OCI-LY1 (cell line): ENCODE results near the gene PVALEF.

ENCODE experiments used
- H2AFZ ChIP-seq: fragments of 200-600 bp; sonication (generic), shearing (Covaris generic); 2 replicates; pipeline ENCODE4 v1.6.0; 2014; ENCODE audit warnings: antibody characterized with exemption, mild to moderate bottlenecking, low read length
- H3F3A ChIP-seq: fragments of 200-600 bp; sonication (generic), shearing (Covaris generic); 2 replicates; pipeline ENCODE4 v1.6.0; 2014; ENCODE audit warnings: mild to moderate bottlenecking, antibody characterized with exemption, low read length, moderate library complexity; ENCODE audit not compliant: insufficient read depth
- H3K27ac ChIP-seq: fragments of 200-600 bp; sonication (generic); 2 replicates; pipeline ENCODE4 v1.5.1; 2014; ENCODE audit warnings: low read length, mixed run types, mild to moderate bottlenecking, low read depth; ENCODE audit not compliant: poor library complexity, severe bottlenecking
- H3K27me3 ChIP-seq: fragments of 200-600 bp; sonication (generic); 2 replicates; pipeline ENCODE4 v1.6.0; 2014; ENCODE audit warnings: antibody characterized with exemption, mild to moderate bottlenecking, low read length, moderate library complexity; ENCODE audit not compliant: insufficient read depth
- H3K36me3 ChIP-seq: fragments of 200-600 bp; sonication (generic); 2 replicates; pipeline ENCODE4 v1.6.1; 2014; ENCODE audit warnings: mild to moderate bottlenecking, antibody characterized with exemption, low read length, moderate library complexity, mixed read lengths; ENCODE audit not compliant: insufficient read depth
- H3K4me1 ChIP-seq: fragments of 200-600 bp; sonication (generic); 2 replicates; pipeline ENCODE4 v1.5.1; 2014; ENCODE audit warnings: mild to moderate bottlenecking, low read length, moderate library complexity; ENCODE audit not compliant: insufficient read depth, severe bottlenecking
- H3K4me2 ChIP-seq: fragments of 200-600 bp; sonication (generic), shearing (Covaris generic); 2 replicates; pipeline ENCODE4 v1.6.1; 2014; ENCODE audit warnings: low read length
- H3K4me3 ChIP-seq: fragments of 200-600 bp; sonication (generic); 2 replicates; pipeline ENCODE4 v1.5.1; 2014; ENCODE audit warnings: low read length, low read depth, mild to moderate bottlenecking, mixed read lengths; ENCODE audit not compliant: poor library complexity, severe bottlenecking
- H3K79me2 ChIP-seq: fragments of 200-600 bp; shearing (Covaris generic); 2 replicates; pipeline ENCODE4 v1.6.1; 2016; ENCODE audit warnings: mixed run types, low read length, mixed read lengths; ENCODE audit not compliant: insufficient read depth
- H3K9ac ChIP-seq: fragments of 200-600 bp; sonication (generic), shearing (Covaris generic); 2 replicates; pipeline ENCODE4 v1.6.1; 2014; ENCODE audit warnings: mild to moderate bottlenecking, low read length, mixed read lengths
- H3K9me2 ChIP-seq: fragments of 200-600 bp; sonication (generic), shearing (Covaris generic); 2 replicates; pipeline ENCODE4 v1.6.1; 2014; ENCODE audit warnings: low read depth, mild to moderate bottlenecking, low read length, mixed read lengths
- H3K9me3 ChIP-seq: fragments of 200-600 bp; shearing (Covaris generic); 2 replicates; pipeline ENCODE4 v1.6.1; 2014; ENCODE audit warnings: low read length, mixed read lengths
- H4K20me1 ChIP-seq: fragments of 200-600 bp; sonication (generic), shearing (Covaris generic); 2 replicates; pipeline ENCODE4 v1.6.0; 2016; ENCODE audit warnings: mild to moderate bottlenecking, low read length; ENCODE audit not compliant: insufficient read depth
- CTCF ChIP-seq: fragments of 200-600 bp; sonication (generic), shearing (Covaris generic); IDR thresholded peaks from 2 replicates; pipeline ENCODE4 v1.5.1; 2017; ENCODE audit warnings: mild to moderate bottlenecking, antibody characterized with exemption, low read length, moderate library complexity, mixed read lengths
- EZH2 ChIP-seq: fragments of 200-600 bp; sonication (generic), shearing (Covaris generic); IDR thresholded peaks from 2 replicates; pipeline ENCODE4 v1.8.0; 2017; ENCODE audit warnings: borderline replicate concordance, mixed run types, mild to moderate bottlenecking, antibody characterized with exemption, low read length, moderate library complexity, mixed read lengths

Gene PVALEF

GRCh38 chr17:81117672-81118198, 47.6 kb upstream of the PVALEF start:
- Histone ChIP-seq H3F3A (no peaks in the 10 kb centered on the region), H2AFZ (no peak overlapping the region), H4K20me1 (no peaks in the 10 kb centered on the region), H3K27me3 (no peaks in the 10 kb centered on the region), H3K79me2 (no peaks in the 10 kb centered on the region), H3K36me3 (no peaks in the 10 kb centered on the region), H3K4me1 (no peaks in the 10 kb centered on the region), H3K9ac (no peak overlapping the region), H3K9me3 (no peaks in the 10 kb centered on the region), H3K27ac (no peak overlapping the region), H3K4me2 (no peak overlapping the region), H3K4me3 (no peak overlapping the region), H3K9me2 (no peaks in the 10 kb centered on the region)
- TF ChIP-seq CTCF = no peak
- TF ChIP-seq EZH2 = no peak

- Histone ChIP-seq H3F3A (no peaks in the 10 kb centered on the region), H3K4me2 (no peak overlapping the region), H3K9me3 (no peaks in the 10 kb centered on the region), H3K27ac (no peak overlapping the region), H3K4me1 (no peaks in the 10 kb centered on the region), H3K36me3 (no peaks in the 10 kb centered on the region), H3K27me3 (no peaks in the 10 kb centered on the region), H3K79me2 (no peaks in the 10 kb centered on the region), H3K4me3 (no peak overlapping the region), H2AFZ (no peak overlapping the region), H3K9me2 (no peaks in the 10 kb centered on the region), H3K9ac (no peak overlapping the region), H4K20me1 (no peaks in the 10 kb centered on the region)
- TF ChIP-seq CTCF (no peak), EZH2 (no peak)
Observed at GRCh38 chr17:81118308-81119221, 46.7 kb upstream of the PVALEF start.

GRCh38 chr17:81119223-81120148, 45.8 kb upstream of the PVALEF start:
- Histone ChIP-seq H3F3A (no peaks in the 10 kb centered on the region), H3K27ac (no peak overlapping the region), H3K27me3 (no peaks in the 10 kb centered on the region), H3K4me2 (no peak overlapping the region; the same call in 1 of the 2 replicates), H3K9me2 (no peaks in the 10 kb centered on the region), H3K9ac (no peak overlapping the region), H3K36me3 (no peaks in the 10 kb centered on the region), H3K79me2 (no peaks in the 10 kb centered on the region), H3K4me1 (no peaks in the 10 kb centered on the region), H2AFZ (no peak overlapping the region), H3K4me3 (no peak overlapping the region), H4K20me1 (no peaks in the 10 kb centered on the region), H3K9me3 (no peaks in the 10 kb centered on the region)
- no peak for TF ChIP-seq CTCF
- no peak for TF ChIP-seq EZH2
